Uterus (tissue), 2 donors: Measurements from ENCODE around the gene DCAF7.

Source experiments
- CTCF ChIP-seq, 4 experiments: fragments of 200-600 bp in 2 of 4; fragments of 450-650 bp in 2 of 4; sonication (generic) in 2 of 4; IDR thresholded peaks; one replicate each; pipeline ENCODE4 v1.5.1; 2016 to 2019; ENCODE audit warnings: antibody characterized with exemption in 4 of 4, mild to moderate bottlenecking in 2 of 4, moderate library complexity in 1 of 4
- POLR2A ChIP-seq, 2 donors: fragments of 450-650 bp; IDR thresholded peaks; one replicate each; pipeline ENCODE4 v1.6.1; 2016; ENCODE audit warnings: antibody characterized with exemption in 2 of 2, mild to moderate bottlenecking in 1 of 2, moderate library complexity in 1 of 2

GRCh38 chr17:63503341-63503705, 47.0 kb upstream of the DCAF7 start:
- TF ChIP-seq POLR2A (IDR thresholded peaks at IDR 0.05) (no peak), CTCF (IDR thresholded peaks at IDR 0.05) (no peak)
